ENCODE data around the gene PRICKLE3.

GRCh38 chrX:49184294-49185281, 1.6 kb downstream of the PRICKLE3 start:
- no peak for TF ChIP-seq CTCF (IDR thresholded peaks at IDR 0.05; ENCODE audit: low read length)
- no peak for TF ChIP-seq EZH2 (IDR thresholded peaks at IDR 0.05; ENCODE audit: borderline replicate concordance, low read length)

All from OCI-LY1 (cell line).